Fibroblast of pulmonary artery (primary cell): ENCODE data around the gene PRELP.
"Not testable (repeated sequence)": the region's sequence is repeated elsewhere in the genome, so short reads cannot be mapped to it uniquely, and the experiment has no call there.

Source experiments
- DNase-seq: peaks from one replicate; pipeline ENCODE4 v3.0.0-alpha.2; 2010; ENCODE audit warnings: low read depth
- H3K4me3 ChIP-seq: replicated peaks from 2 replicates; pipeline ENCODE4 v1.5.1; 2011; ENCODE audit warnings: low read depth, mild to moderate bottlenecking, control low read depth, low read length, moderate library complexity
- TF ChIP-seq, protein P1 (sequence below): IDR thresholded peaks from 2 replicates; pipeline ENCODE4 v1.5.1; 2011; ENCODE audit warnings: mild to moderate bottlenecking, control low read depth, low read length, inconsistent platforms; ENCODE audit errors: missing control alignments

PRELP gene

DNA sequence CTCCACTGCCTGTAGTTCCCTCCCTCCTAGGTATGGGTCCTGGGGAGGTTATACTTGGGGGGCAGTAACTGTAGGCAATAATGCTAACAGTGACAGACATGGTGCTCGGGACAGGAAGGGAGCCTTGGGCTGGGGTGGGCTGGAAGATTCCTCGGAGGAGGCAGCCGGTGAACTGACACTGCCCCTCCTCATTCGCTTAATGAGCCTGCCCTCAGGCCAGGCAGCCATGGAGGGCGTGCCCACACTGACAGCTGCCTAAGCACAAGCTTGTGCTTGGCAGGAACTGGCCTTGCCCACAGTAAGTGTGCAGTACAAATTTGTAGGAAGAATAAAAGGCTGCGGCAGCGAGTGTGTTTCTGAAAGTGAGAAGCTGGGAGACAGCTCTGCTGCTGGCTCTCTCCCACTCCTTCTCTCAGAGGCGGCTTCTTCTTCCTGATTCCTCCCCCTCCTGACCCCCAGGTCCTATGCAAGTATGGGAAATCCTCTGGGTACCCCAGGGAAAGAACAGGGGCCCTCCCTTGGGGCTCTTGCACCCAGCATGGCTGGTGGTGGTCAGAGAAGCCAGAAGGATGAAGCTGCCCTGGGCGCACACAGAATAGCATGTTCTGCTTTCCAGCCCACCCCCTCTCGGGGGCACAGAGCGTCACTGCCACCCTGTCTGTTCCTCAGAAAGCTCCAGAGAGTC is 42.0 kb downstream of the PRELP start:
- no peak for DNase-seq
- H3K4me3 ChIP-seq, result no peak overlapping the region
- TF ChIP-seq, protein P1, sequence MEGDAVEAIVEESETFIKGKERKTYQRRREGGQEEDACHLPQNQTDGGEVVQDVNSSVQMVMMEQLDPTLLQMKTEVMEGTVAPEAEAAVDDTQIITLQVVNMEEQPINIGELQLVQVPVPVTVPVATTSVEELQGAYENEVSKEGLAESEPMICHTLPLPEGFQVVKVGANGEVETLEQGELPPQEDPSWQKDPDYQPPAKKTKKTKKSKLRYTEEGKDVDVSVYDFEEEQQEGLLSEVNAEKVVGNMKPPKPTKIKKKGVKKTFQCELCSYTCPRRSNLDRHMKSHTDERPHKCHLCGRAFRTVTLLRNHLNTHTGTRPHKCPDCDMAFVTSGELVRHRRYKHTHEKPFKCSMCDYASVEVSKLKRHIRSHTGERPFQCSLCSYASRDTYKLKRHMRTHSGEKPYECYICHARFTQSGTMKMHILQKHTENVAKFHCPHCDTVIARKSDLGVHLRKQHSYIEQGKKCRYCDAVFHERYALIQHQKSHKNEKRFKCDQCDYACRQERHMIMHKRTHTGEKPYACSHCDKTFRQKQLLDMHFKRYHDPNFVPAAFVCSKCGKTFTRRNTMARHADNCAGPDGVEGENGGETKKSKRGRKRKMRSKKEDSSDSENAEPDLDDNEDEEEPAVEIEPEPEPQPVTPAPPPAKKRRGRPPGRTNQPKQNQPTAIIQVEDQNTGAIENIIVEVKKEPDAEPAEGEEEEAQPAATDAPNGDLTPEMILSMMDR, result no peak

DNA sequence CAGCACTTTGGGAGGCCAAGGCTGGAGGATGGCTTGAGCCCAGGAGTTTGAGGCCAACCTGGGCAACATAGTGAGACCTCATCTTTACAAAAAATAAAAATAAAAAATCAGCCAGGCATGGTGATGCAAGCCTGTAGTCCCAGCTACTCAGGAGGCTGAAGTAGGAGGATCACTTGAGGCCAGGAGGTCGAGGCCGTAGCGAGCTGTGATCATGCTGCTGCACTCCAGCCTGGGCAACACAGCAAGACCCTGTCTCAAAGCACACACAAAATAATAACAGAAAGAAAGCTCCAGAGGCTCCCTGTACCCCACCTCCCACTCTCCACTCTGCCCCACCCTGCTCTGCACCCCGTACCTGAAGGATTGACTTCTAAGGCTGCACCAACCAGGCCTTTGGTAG is 42.5 kb downstream of the PRELP start:
- not testable (repeated sequence) for H3K4me3 ChIP-seq, DNase-seq

DNA sequence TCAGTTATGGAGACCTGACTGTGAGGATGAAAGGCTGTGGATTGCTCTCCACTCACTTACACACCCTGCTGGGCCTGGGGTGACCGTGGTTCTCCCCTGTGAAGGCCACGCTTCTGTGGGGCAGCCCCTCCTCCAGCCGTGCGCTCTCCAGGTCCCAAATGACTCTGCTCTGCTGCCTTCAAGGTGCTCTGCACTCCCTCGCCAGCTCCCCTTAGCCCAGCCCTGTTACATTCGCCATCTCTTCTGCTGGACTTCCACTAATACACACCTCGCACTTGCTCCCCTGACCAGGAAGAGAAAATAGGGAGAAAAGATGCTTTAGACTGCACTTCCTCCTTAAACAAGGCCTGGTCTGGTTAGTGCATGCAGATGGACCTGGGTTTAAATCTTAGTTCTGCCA is 42.9 kb downstream of the PRELP start:
- no peak for DNase-seq
- TF ChIP-seq, protein P1, result no peak
- no peak overlapping the region for H3K4me3 ChIP-seq

DNA sequence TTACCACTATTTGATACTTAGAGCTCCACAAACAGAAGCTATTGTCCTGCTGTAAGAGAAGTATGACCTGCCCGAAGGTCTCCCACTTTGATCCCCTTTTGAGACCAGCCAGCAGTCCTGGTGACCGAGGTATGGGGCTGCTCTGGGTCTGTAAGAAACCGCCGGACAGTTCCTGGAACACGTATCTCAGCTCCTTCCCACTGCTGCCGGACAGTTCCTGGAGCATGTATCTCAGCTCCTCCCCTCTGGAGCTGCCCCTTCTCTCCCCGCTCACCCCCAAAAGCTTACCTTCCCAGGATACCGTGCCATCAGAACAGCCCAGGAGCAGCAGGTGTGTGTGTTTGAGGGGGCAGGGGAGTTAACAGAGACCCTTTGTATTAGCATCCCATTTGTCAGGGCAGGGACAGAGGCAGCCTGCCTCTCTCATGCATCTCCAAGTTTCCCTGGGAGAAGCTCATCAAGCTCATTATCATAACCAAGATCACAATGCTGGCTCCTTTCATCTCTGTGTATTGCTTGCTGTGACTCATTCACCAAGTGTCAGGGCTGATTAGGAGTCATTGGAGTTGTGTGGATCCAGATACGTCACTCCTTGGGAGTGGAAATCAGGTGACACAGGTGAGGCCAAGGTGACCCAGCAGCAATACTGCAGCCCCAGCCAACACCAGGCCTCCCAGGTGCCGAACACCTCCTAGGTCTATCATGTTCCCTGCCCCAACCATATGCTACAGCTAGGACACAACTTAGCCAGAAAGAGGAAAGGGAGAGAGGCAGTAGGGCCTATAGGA is 43.6 kb downstream of the PRELP start:
- DNase-seq, result no peak
- H3K4me3 ChIP-seq, result no peak overlapping the region
- TF ChIP-seq, protein P1, result no peak

DNA sequence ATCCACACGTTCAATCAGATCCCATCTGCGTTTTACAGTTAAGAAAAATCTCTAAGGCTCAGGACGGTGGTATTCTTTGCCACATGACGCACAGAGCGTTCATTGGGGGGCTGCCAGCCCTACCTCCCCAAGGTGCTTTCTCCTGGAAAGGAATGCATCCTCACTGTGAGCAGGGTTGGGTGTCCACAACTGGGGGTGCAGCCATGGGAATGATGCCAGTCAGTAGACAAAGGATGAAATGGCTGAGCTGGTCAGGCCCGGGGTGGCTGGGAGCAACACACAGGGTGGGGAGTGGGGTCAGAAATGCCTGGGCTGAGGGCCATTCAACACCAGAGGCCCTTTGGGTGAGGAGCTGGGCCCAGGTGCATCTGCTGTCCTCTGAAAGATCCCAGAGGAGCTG is 44.3 kb downstream of the PRELP start:
- DNase-seq, result no peak
- TF ChIP-seq, protein P1, result no peak
- no peak overlapping the region for H3K4me3 ChIP-seq

DNA sequence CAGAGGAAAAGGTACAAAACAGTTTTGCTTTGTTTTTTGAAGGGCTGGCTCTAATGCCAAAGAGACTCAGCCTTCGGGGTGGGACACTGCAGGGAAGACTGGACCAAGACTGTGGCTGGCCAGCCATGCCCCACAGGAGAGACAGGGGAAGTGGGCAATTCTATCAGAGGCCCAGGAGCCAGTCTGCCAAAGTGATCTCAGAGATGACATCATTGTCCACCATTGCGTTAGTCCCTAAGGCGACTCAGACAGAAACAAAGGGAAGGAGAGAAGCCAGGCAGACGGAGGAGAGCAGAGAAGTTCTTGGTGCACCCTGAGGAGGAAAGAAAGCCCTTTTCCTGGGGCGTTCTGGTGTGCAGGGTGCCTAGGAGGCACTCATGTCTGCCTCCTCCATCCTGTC is 44.7 kb downstream of the PRELP start:
- TF ChIP-seq, protein P1, result no peak
- DNase-seq, result peak; percentile 52
- H3K4me3 ChIP-seq, result no peak overlapping the region

DNA sequence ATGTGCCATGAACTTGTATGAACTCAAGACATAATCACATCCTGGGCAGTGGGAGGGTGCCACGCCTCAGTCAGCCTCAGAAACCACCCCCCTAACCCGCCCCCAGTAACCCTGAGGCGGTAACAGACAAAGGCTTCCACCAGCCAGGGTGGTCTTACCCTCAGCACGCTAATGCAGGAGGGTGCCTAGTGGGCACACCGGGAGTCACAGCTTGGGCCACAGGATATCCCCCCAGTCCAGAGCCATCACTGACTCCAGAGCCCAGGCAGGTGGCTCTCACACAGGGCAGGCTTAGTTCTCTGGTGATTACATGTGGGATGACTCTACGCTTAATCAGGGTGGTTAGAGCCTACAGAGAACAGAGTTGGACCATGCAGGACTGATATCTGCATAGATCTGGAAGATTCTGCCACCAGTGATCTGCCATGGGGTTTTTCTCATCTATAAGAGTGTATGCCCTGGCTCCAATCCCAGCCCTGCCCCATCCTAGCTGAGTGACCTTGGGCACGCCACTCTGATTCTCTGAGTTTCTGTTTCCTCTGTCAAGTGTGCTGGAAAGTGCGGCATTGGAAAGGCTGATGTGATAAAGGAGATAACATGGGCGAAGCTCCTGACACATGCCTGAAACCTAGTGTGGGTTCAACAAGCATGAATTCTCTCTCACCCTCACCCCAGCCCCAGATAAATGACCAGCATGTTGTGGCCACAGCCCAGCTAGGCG is 45.6 kb downstream of the PRELP start:
- no peak overlapping the region for H3K4me3 ChIP-seq
- TF ChIP-seq, protein P1, result no peak
- no peak for DNase-seq
